OCI-LY1 (cell line): ENCODE data around the gene CIDEB.

ENCODE experiments used
- H2AFZ ChIP-seq: fragments of 200-600 bp; sonication (generic), shearing (Covaris generic); 2 replicates; pipeline ENCODE4 v1.6.0; 2014; ENCODE audit warnings: antibody characterized with exemption, mild to moderate bottlenecking, low read length
- H3F3A ChIP-seq: fragments of 200-600 bp; sonication (generic), shearing (Covaris generic); 2 replicates; pipeline ENCODE4 v1.6.0; 2014; ENCODE audit warnings: mild to moderate bottlenecking, antibody characterized with exemption, low read length, moderate library complexity; ENCODE audit not compliant: insufficient read depth
- H3K27ac ChIP-seq: fragments of 200-600 bp; sonication (generic); 2 replicates; pipeline ENCODE4 v1.5.1; 2014; ENCODE audit warnings: low read length, mixed run types, mild to moderate bottlenecking, low read depth; ENCODE audit not compliant: poor library complexity, severe bottlenecking
- H3K27me3 ChIP-seq: fragments of 200-600 bp; sonication (generic); 2 replicates; pipeline ENCODE4 v1.6.0; 2014; ENCODE audit warnings: antibody characterized with exemption, mild to moderate bottlenecking, low read length, moderate library complexity; ENCODE audit not compliant: insufficient read depth
- H3K36me3 ChIP-seq: fragments of 200-600 bp; sonication (generic); 2 replicates; pipeline ENCODE4 v1.6.1; 2014; ENCODE audit warnings: mild to moderate bottlenecking, antibody characterized with exemption, low read length, moderate library complexity, mixed read lengths; ENCODE audit not compliant: insufficient read depth
- H3K4me1 ChIP-seq: fragments of 200-600 bp; sonication (generic); 2 replicates; pipeline ENCODE4 v1.5.1; 2014; ENCODE audit warnings: mild to moderate bottlenecking, low read length, moderate library complexity; ENCODE audit not compliant: insufficient read depth, severe bottlenecking
- H3K4me2 ChIP-seq: fragments of 200-600 bp; sonication (generic), shearing (Covaris generic); 2 replicates; pipeline ENCODE4 v1.6.1; 2014; ENCODE audit warnings: low read length
- H3K4me3 ChIP-seq: fragments of 200-600 bp; sonication (generic); 2 replicates; pipeline ENCODE4 v1.5.1; 2014; ENCODE audit warnings: low read length, low read depth, mild to moderate bottlenecking, mixed read lengths; ENCODE audit not compliant: poor library complexity, severe bottlenecking
- H3K79me2 ChIP-seq: fragments of 200-600 bp; shearing (Covaris generic); 2 replicates; pipeline ENCODE4 v1.6.1; 2016; ENCODE audit warnings: mixed run types, low read length, mixed read lengths; ENCODE audit not compliant: insufficient read depth
- H3K9ac ChIP-seq: fragments of 200-600 bp; sonication (generic), shearing (Covaris generic); 2 replicates; pipeline ENCODE4 v1.6.1; 2014; ENCODE audit warnings: mild to moderate bottlenecking, low read length, mixed read lengths
- H3K9me2 ChIP-seq: fragments of 200-600 bp; sonication (generic), shearing (Covaris generic); 2 replicates; pipeline ENCODE4 v1.6.1; 2014; ENCODE audit warnings: low read depth, mild to moderate bottlenecking, low read length, mixed read lengths
- H3K9me3 ChIP-seq: fragments of 200-600 bp; shearing (Covaris generic); 2 replicates; pipeline ENCODE4 v1.6.1; 2014; ENCODE audit warnings: low read length, mixed read lengths
- H4K20me1 ChIP-seq: fragments of 200-600 bp; sonication (generic), shearing (Covaris generic); 2 replicates; pipeline ENCODE4 v1.6.0; 2016; ENCODE audit warnings: mild to moderate bottlenecking, low read length; ENCODE audit not compliant: insufficient read depth
- EZH2 ChIP-seq: fragments of 200-600 bp; sonication (generic), shearing (Covaris generic); IDR thresholded peaks from 2 replicates; pipeline ENCODE4 v1.8.0; 2017; ENCODE audit warnings: borderline replicate concordance, mixed run types, mild to moderate bottlenecking, antibody characterized with exemption, low read length, moderate library complexity, mixed read lengths
- TF ChIP-seq, protein P1 (sequence below): fragments of 200-600 bp; sonication (generic), shearing (Covaris generic); IDR thresholded peaks from 2 replicates; pipeline ENCODE4 v1.5.1; 2017; ENCODE audit warnings: mild to moderate bottlenecking, antibody characterized with exemption, low read length, moderate library complexity, mixed read lengths

Gene CIDEB

GRCh38 chr14:24312736-24313507, 5.1 kb upstream of the CIDEB start:
- no peaks in the 10 kb centered on the region for H3K9me3 ChIP-seq
- H3K4me3 ChIP-seq, result no peak overlapping the region
- H3K9me2 ChIP-seq, result no peaks in the 10 kb centered on the region
- no peaks in the 10 kb centered on the region for H3K79me2 ChIP-seq
- H3K9ac ChIP-seq, result no peak overlapping the region
- H3K4me1 ChIP-seq, result peaks cover 32% of the 10 kb centered on the region
- no peak for TF ChIP-seq EZH2
- TF ChIP-seq, protein P1, sequence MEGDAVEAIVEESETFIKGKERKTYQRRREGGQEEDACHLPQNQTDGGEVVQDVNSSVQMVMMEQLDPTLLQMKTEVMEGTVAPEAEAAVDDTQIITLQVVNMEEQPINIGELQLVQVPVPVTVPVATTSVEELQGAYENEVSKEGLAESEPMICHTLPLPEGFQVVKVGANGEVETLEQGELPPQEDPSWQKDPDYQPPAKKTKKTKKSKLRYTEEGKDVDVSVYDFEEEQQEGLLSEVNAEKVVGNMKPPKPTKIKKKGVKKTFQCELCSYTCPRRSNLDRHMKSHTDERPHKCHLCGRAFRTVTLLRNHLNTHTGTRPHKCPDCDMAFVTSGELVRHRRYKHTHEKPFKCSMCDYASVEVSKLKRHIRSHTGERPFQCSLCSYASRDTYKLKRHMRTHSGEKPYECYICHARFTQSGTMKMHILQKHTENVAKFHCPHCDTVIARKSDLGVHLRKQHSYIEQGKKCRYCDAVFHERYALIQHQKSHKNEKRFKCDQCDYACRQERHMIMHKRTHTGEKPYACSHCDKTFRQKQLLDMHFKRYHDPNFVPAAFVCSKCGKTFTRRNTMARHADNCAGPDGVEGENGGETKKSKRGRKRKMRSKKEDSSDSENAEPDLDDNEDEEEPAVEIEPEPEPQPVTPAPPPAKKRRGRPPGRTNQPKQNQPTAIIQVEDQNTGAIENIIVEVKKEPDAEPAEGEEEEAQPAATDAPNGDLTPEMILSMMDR, result no peak
- peaks cover 9% of the 10 kb centered on the region; the same call in 1 of the 2 replicates for H3K36me3 ChIP-seq
- no peaks in the 10 kb centered on the region for H3F3A ChIP-seq
- no peak overlapping the region for H2AFZ ChIP-seq
- no peak overlapping the region for H3K4me2 ChIP-seq
- H3K27me3 ChIP-seq, result no peaks in the 10 kb centered on the region
- H3K27ac ChIP-seq, result no peak overlapping the region
- no peaks in the 10 kb centered on the region for H4K20me1 ChIP-seq

GRCh38 chr14:24311837-24312615, 4.2 kb upstream of the CIDEB start:
- Histone ChIP-seq H3K36me3 (peaks cover 18% of the 10 kb centered on the region; the same call in 1 of the 2 replicates), H3K79me2 (no peaks in the 10 kb centered on the region), H2AFZ (no peak overlapping the region), H3K4me2 (peak overlapping the region; percentile 64), H3K9ac (peak overlapping the region; percentile 65), H3K27me3 (no peaks in the 10 kb centered on the region), H3K4me1 (peaks cover 32% of the 10 kb centered on the region), H3K4me3 (peak overlapping the region; percentile 55), H3K27ac (no peak overlapping the region), H3K9me2 (no peaks in the 10 kb centered on the region), H3K9me3 (no peaks in the 10 kb centered on the region), H4K20me1 (no peaks in the 10 kb centered on the region), H3F3A (no peaks in the 10 kb centered on the region)
- no peak for TF ChIP-seq EZH2
- TF ChIP-seq, protein P1, result no peak

DNA sequence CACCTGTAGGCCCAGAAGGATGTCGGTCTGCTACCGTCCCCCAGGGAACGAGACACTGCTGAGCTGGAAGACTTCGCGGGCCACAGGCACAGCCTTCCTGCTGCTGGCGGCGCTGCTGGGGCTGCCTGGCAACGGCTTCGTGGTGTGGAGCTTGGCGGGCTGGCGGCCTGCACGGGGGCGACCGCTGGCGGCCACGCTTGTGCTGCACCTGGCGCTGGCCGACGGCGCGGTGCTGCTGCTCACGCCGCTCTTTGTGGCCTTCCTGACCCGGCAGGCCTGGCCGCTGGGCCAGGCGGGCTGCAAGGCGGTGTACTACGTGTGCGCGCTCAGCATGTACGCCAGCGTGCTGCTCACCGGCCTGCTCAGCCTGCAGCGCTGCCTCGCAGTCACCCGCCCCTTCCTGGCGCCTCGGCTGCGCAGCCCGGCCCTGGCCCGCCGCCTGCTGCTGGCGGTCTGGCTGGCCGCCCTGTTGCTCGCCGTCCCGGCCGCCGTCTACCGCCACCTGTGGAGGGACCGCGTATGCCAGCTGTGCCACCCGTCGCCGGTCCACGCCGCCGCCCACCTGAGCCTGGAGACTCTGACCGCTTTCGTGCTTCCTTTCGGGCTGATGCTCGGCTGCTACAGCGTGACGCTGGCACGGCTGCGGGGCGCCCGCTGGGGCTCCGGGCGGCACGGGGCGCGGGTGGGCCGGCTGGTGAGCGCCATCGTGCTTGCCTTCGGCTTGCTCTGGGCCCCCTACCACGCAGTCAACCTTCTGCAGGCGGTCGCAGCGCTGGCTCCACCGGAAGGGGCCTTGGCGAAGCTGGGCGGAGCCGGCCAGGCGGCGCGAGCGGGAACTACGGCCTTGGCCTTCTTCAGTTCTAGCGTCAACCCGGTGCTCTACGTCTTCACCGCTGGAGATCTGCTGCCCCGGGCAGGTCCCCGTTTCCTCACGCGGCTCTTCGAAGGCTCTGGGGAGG, 3.1 kb upstream of the CIDEB start, which contains the start of gene LTB4R:
TSS of gene LTB4R (plus strand) at position 857 of the 959 bp plus-strand sequence. CDS start 4,150 bp downstream, outside the sequence.
- Histone ChIP-seq H3K9me2 (no peaks in the 10 kb centered on the region), H3F3A (no peaks in the 10 kb centered on the region), H3K4me1 (peaks cover 32% of the 10 kb centered on the region), H3K27me3 (no peaks in the 10 kb centered on the region), H3K27ac (peak within 1 kb of the TSS; percentile 45), H3K4me3 (peak within 1 kb of the TSS; percentile 55), H4K20me1 (no peaks in the 10 kb centered on the region), H2AFZ (no peak within 1 kb of the TSS), H3K36me3 (peaks cover 29% of the 10 kb centered on the region), H3K79me2 (no peaks in the 10 kb centered on the region), H3K9me3 (no peaks in the 10 kb centered on the region), H3K4me2 (peak within 1 kb of the TSS; percentile 64), H3K9ac (peak within 1 kb of the TSS; percentile 65)
- TF ChIP-seq, protein P1, result peak; percentile 52
- TF ChIP-seq EZH2, result no peak
